Measurements from ENCODE around the gene PKD1L1.

Gene PKD1L1

GRCh38 chr7:47968847-47969774 is 20.8 kb upstream of the PKD1L1 start:
- Histone ChIP-seq H3K9ac (ENCODE audit: insufficient read length) (no peak overlapping the region), H3K9me3 (ENCODE audit: low read depth, low read length) (no peaks in the 10 kb centered on the region), H3K4me3 (no peak overlapping the region), H3K27ac (no peak overlapping the region), H3K36me3 (ENCODE audit: insufficient read depth, low read length) (peaks cover 73% of the 10 kb centered on the region)
- TF ChIP-seq FOXP2 (optimal IDR thresholded peaks at IDR 0.05; ENCODE audit: control extremely low read depth, extremely low read length, insufficient read depth) (no peak), EZH2 (IDR thresholded peaks at IDR 0.05) (no peak), POLR2AphosphoS5 (IDR thresholded peaks at IDR 0.05; ENCODE audit: borderline replicate concordance, low read depth, low read length) (no peak)
- no peak for DNase-seq (ENCODE audit: low read depth, low spot score)

GRCh38 chr7:47967708-47968107 is 19.4 kb upstream of the PKD1L1 start:
- TF ChIP-seq FOXP2 (optimal IDR thresholded peaks at IDR 0.05; ENCODE audit: control extremely low read depth, extremely low read length, insufficient read depth): no peak
- no peak for TF ChIP-seq POLR2AphosphoS5 (IDR thresholded peaks at IDR 0.05; ENCODE audit: borderline replicate concordance, low read depth, low read length)
- TF ChIP-seq EZH2 (IDR thresholded peaks at IDR 0.05): no peak
- no peak overlapping the region for H3K27ac ChIP-seq
- no peak for DNase-seq (ENCODE audit: low read depth, low spot score)
- H3K9ac ChIP-seq (ENCODE audit: insufficient read length): no peak overlapping the region
- peaks cover 70% of the 10 kb centered on the region for H3K36me3 ChIP-seq (ENCODE audit: insufficient read depth, low read length)
- no peak overlapping the region for H3K4me3 ChIP-seq
- no peaks in the 10 kb centered on the region for H3K9me3 ChIP-seq (ENCODE audit: low read depth, low read length)

GRCh38 chr7:47967123-47967522 is 18.9 kb upstream of the PKD1L1 start:
- DNase-seq (ENCODE audit: low read depth, low spot score): no peak
- H3K36me3 ChIP-seq (ENCODE audit: insufficient read depth, low read length): peaks cover 70% of the 10 kb centered on the region
- no peak overlapping the region for H3K4me3 ChIP-seq
- TF ChIP-seq FOXP2 (optimal IDR thresholded peaks at IDR 0.05; ENCODE audit: control extremely low read depth, extremely low read length, insufficient read depth) (no peak), EZH2 (IDR thresholded peaks at IDR 0.05) (no peak)
- no peaks in the 10 kb centered on the region for H3K9me3 ChIP-seq (ENCODE audit: low read depth, low read length)
- H3K27ac ChIP-seq: no peak overlapping the region
- H3K9ac ChIP-seq (ENCODE audit: insufficient read length): no peak overlapping the region

GRCh38 chr7:47965456-47965855 is 17.2 kb upstream of the PKD1L1 start:
- no peak overlapping the region for H3K4me3 ChIP-seq
- H3K9ac ChIP-seq (ENCODE audit: insufficient read length): no peak overlapping the region
- no peak overlapping the region for H3K27ac ChIP-seq
- no peaks in the 10 kb centered on the region for H3K9me3 ChIP-seq (ENCODE audit: low read depth, low read length)
- no peak for DNase-seq (ENCODE audit: low read depth, low spot score)
- TF ChIP-seq POLR2AphosphoS5 (IDR thresholded peaks at IDR 0.05; ENCODE audit: borderline replicate concordance, low read depth, low read length) (no peak), EZH2 (IDR thresholded peaks at IDR 0.05) (no peak), FOXP2 (optimal IDR thresholded peaks at IDR 0.05; ENCODE audit: control extremely low read depth, extremely low read length, insufficient read depth) (no peak)
- H3K36me3 ChIP-seq (ENCODE audit: insufficient read depth, low read length): peaks cover 79% of the 10 kb centered on the region

- no peaks in the 10 kb centered on the region for H3K9me3 ChIP-seq (ENCODE audit: low read depth, low read length)
- H3K4me3 ChIP-seq: no peak overlapping the region
- no peak overlapping the region for H3K27ac ChIP-seq
- no peak for TF ChIP-seq FOXP2 (optimal IDR thresholded peaks at IDR 0.05; ENCODE audit: control extremely low read depth, extremely low read length, insufficient read depth)
- no peak for TF ChIP-seq EZH2 (IDR thresholded peaks at IDR 0.05)
- no peak for TF ChIP-seq POLR2AphosphoS5 (IDR thresholded peaks at IDR 0.05; ENCODE audit: borderline replicate concordance, low read depth, low read length)
- H3K36me3 ChIP-seq (ENCODE audit: insufficient read depth, low read length): peaks cover 67% of the 10 kb centered on the region
- DNase-seq (ENCODE audit: low read depth, low spot score): no peak
- no peak overlapping the region for H3K9ac ChIP-seq (ENCODE audit: insufficient read length)
These were observed 14.0 kb upstream of the PKD1L1 start for GRCh38 chr7:47962262-47962661.

GRCh38 chr7:47957156-47957555 is 8.9 kb upstream of the PKD1L1 start:
- no peak overlapping the region for H3K4me3 ChIP-seq
- peaks cover 24% of the 10 kb centered on the region for H3K36me3 ChIP-seq (ENCODE audit: insufficient read depth, low read length)
- H3K9ac ChIP-seq (ENCODE audit: insufficient read length): no peak overlapping the region
- H3K27ac ChIP-seq: no peak overlapping the region
- TF ChIP-seq POLR2AphosphoS5 (IDR thresholded peaks at IDR 0.05; ENCODE audit: borderline replicate concordance, low read depth, low read length) (no peak), EZH2 (IDR thresholded peaks at IDR 0.05) (no peak), FOXP2 (optimal IDR thresholded peaks at IDR 0.05; ENCODE audit: control extremely low read depth, extremely low read length, insufficient read depth) (no peak)
- H3K9me3 ChIP-seq (ENCODE audit: low read depth, low read length): no peaks in the 10 kb centered on the region
- no peak for DNase-seq (ENCODE audit: low read depth, low spot score)

- no peak for TF ChIP-seq FOXP2 (optimal IDR thresholded peaks at IDR 0.05; ENCODE audit: control extremely low read depth, extremely low read length, insufficient read depth)
- no peak for TF ChIP-seq EZH2 (IDR thresholded peaks at IDR 0.05)
- no peak for TF ChIP-seq POLR2AphosphoS5 (IDR thresholded peaks at IDR 0.05; ENCODE audit: borderline replicate concordance, low read depth, low read length)
- Histone ChIP-seq H3K9me3 (ENCODE audit: low read depth, low read length) (no peaks in the 10 kb centered on the region), H3K4me3 (no peak overlapping the region), H3K27ac (no peak overlapping the region), H3K36me3 (ENCODE audit: insufficient read depth, low read length) (peaks cover 15% of the 10 kb centered on the region), H3K9ac (ENCODE audit: insufficient read length) (no peak overlapping the region)
- DNase-seq (ENCODE audit: low read depth, low spot score): no peak
These were observed 8.0 kb upstream of the PKD1L1 start for GRCh38 chr7:47956220-47956619.

- H3K9me3 ChIP-seq (ENCODE audit: low read depth, low read length): no peaks in the 10 kb centered on the region
- TF ChIP-seq EZH2 (IDR thresholded peaks at IDR 0.05) (no peak), FOXP2 (optimal IDR thresholded peaks at IDR 0.05; ENCODE audit: control extremely low read depth, extremely low read length, insufficient read depth) (no peak), POLR2AphosphoS5 (IDR thresholded peaks at IDR 0.05; ENCODE audit: borderline replicate concordance, low read depth, low read length) (no peak)
- H3K4me3 ChIP-seq: no peak overlapping the region
- H3K36me3 ChIP-seq (ENCODE audit: insufficient read depth, low read length): peaks cover 9% of the 10 kb centered on the region
- no peak overlapping the region for H3K27ac ChIP-seq
- no peak for DNase-seq (ENCODE audit: low read depth, low spot score)
- H3K9ac ChIP-seq (ENCODE audit: insufficient read length): no peak overlapping the region
These were observed 6.1 kb upstream of the PKD1L1 start for GRCh38 chr7:47954231-47954911.
